H9 (cell line): ENCODE data around the gene TMEM269. TPM values are rescaled to one million over a fixed set of nuclear protein-coding genes. Genes with fewer than 3 reads are reported as not detected.

Experiments used
- DNase-seq: peaks from one replicate; pipeline ENCODE4 v3.0.0-alpha.2; 2017
- H2AFZ ChIP-seq: one replicate; pipeline ENCODE4 v1.6.1; 2013; ENCODE audit warnings: mild to moderate bottlenecking, low read length, control low read depth, moderate library complexity
- H2AK5ac ChIP-seq: 2 replicates; pipeline ENCODE4 v1.6.1; 2013; ENCODE audit warnings: low read length, control low read depth, mixed read lengths; ENCODE audit not compliant: insufficient read length
- H2BK120ac ChIP-seq: one replicate; pipeline ENCODE4 v1.6.1; 2013; ENCODE audit warnings: low read depth, mild to moderate bottlenecking, low read length, control low read depth, inconsistent platforms; ENCODE audit not compliant: poor library complexity, severe bottlenecking
- H2BK12ac ChIP-seq: 2 replicates; pipeline ENCODE4 v1.6.1; 2013; ENCODE audit warnings: low read length, control low read depth, mixed read lengths, low read depth; ENCODE audit not compliant: insufficient read length
- H2BK15ac ChIP-seq: 2 replicates; pipeline ENCODE4 v1.6.1; 2013; ENCODE audit warnings: low read depth, low read length, control low read depth
- H2BK20ac ChIP-seq: one replicate; pipeline ENCODE4 v1.6.1; 2013; ENCODE audit warnings: low read depth, mild to moderate bottlenecking, low read length, control low read depth, inconsistent platforms; ENCODE audit not compliant: poor library complexity, severe bottlenecking
- H2BK5ac ChIP-seq: 2 replicates; pipeline ENCODE4 v1.6.1; 2013; ENCODE audit warnings: low read length, control low read depth, mixed read lengths; ENCODE audit not compliant: insufficient read length
- H3K14ac ChIP-seq: 2 replicates; pipeline ENCODE4 v1.6.1; 2013; ENCODE audit warnings: low read length, control low read depth; ENCODE audit not compliant: insufficient read depth
- H3K18ac ChIP-seq: 2 replicates; pipeline ENCODE4 v1.6.1; 2013; ENCODE audit warnings: low read depth, mild to moderate bottlenecking, mixed read lengths, low read length, control low read depth; ENCODE audit not compliant: insufficient read length
- H3K23ac ChIP-seq: 2 replicates; pipeline ENCODE4 v1.6.1; 2013; ENCODE audit warnings: low read length, control low read depth, mixed read lengths, low read depth; ENCODE audit not compliant: insufficient read length
- H3K23me2 ChIP-seq: 2 replicates; pipeline ENCODE4 v1.6.1; 2013; ENCODE audit warnings: low read depth, mild to moderate bottlenecking, mixed read lengths, low read length, control low read depth; ENCODE audit not compliant: insufficient read length, poor library complexity, severe bottlenecking
- H3K27ac ChIP-seq: 2 replicates; pipeline ENCODE4 v1.5.1; 2013; ENCODE audit warnings: low read length, control low read depth, mixed read lengths, low read depth; ENCODE audit not compliant: insufficient read length
- H3K27me3 ChIP-seq: 2 replicates; pipeline ENCODE4 v1.6.1; 2013; ENCODE audit warnings: low read length, control low read depth, inconsistent platforms; ENCODE audit not compliant: insufficient read depth
- H3K4ac ChIP-seq: 2 replicates; pipeline ENCODE4 v1.6.1; 2013; ENCODE audit warnings: low read depth, mild to moderate bottlenecking, control low read depth, inconsistent platforms, low read length, moderate library complexity
- H3K4me1 ChIP-seq: 2 replicates; pipeline ENCODE4 v1.6.1; 2013; ENCODE audit warnings: low read length, control low read depth, inconsistent platforms; ENCODE audit not compliant: insufficient read depth
- H3K4me2 ChIP-seq: 2 replicates; pipeline ENCODE4 v1.6.1; 2013; ENCODE audit warnings: low read length, control low read depth, mixed read lengths; ENCODE audit not compliant: insufficient read length, insufficient read depth
- H3K56ac ChIP-seq: 2 replicates; pipeline ENCODE4 v1.6.1; 2013; ENCODE audit warnings: low read depth, mild to moderate bottlenecking, mixed read lengths, low read length, control low read depth; ENCODE audit not compliant: insufficient read length
- H3K79me1 ChIP-seq: 2 replicates; pipeline ENCODE4 v1.6.1; 2013; ENCODE audit warnings: low read depth, mild to moderate bottlenecking, moderate library complexity, low read length, control low read depth, inconsistent platforms; ENCODE audit not compliant: insufficient read depth, poor library complexity, severe bottlenecking
- H3K79me2 ChIP-seq: 2 replicates; pipeline ENCODE4 v1.6.1; 2013; ENCODE audit warnings: low read length, control low read depth, inconsistent platforms; ENCODE audit not compliant: insufficient read depth
- H3K9ac ChIP-seq: 2 replicates; pipeline ENCODE4 v1.6.1; 2013; ENCODE audit warnings: low read length, control low read depth, mixed read lengths; ENCODE audit not compliant: insufficient read length; ENCODE audit errors: extremely low read depth
- H3K9me3 ChIP-seq: one replicate; pipeline ENCODE4 v1.6.1; 2013; ENCODE audit warnings: low read depth, low read length, inconsistent platforms; ENCODE audit not compliant: control insufficient read depth
- H3T11ph ChIP-seq: one replicate; pipeline ENCODE4 v1.6.1; 2013; ENCODE audit warnings: mild to moderate bottlenecking, low read length, control low read depth, inconsistent platforms
- H4K20me1 ChIP-seq: one replicate; pipeline ENCODE4 v1.6.1; 2013; ENCODE audit not compliant: control insufficient read depth, insufficient read length, insufficient read depth
- H4K5ac ChIP-seq: 2 replicates; pipeline ENCODE4 v1.6.1; 2013; ENCODE audit warnings: low read depth, mild to moderate bottlenecking, mixed read lengths, low read length, control low read depth; ENCODE audit not compliant: insufficient read length
- H4K8ac ChIP-seq: replicated peaks from 2 replicates; pipeline ENCODE4 v1.6.1; 2013; ENCODE audit warnings: low read length, control low read depth, mixed read lengths, low read depth; ENCODE audit not compliant: insufficient read length
- H4K91ac ChIP-seq: 2 replicates; pipeline ENCODE4 v1.6.1; 2013; ENCODE audit warnings: low read depth, mild to moderate bottlenecking, moderate library complexity, mixed read lengths, low read length, control low read depth; ENCODE audit not compliant: insufficient read length
- H3K27ac Mint-ChIP-seq, 3 experiments: 2 replicates in 2 of 3; 3 replicates in 1 of 3; pipeline ENCODE4 v1.8.0; 2020 to 2021; ENCODE audit warnings: mixed read lengths in 3 of 3, mild to moderate bottlenecking in 1 of 3, moderate library complexity in 1 of 3
- H3K27me3 Mint-ChIP-seq: 2 replicates; pipeline ENCODE4 v1.8.0; 2021; ENCODE audit warnings: low read depth, mild to moderate bottlenecking, moderate library complexity, mixed read lengths
- H3K36me3 Mint-ChIP-seq, 3 experiments: 2 replicates in 2 of 3; 3 replicates in 1 of 3; pipeline ENCODE4 v1.8.0; 2020 to 2021; ENCODE audit warnings: low read depth in 3 of 3, mixed read lengths in 3 of 3; ENCODE audit not compliant: insufficient read depth in 1 of 3
- H3K4me1 Mint-ChIP-seq, 2 experiments: 2 replicates each; pipeline ENCODE4 v1.8.0; 2020; ENCODE audit warnings: mixed read lengths in 2 of 2
- H3K4me3 Mint-ChIP-seq, 2 experiments: 2 replicates in 1 of 2; 3 replicates in 1 of 2; pipeline ENCODE4 v1.8.0; 2020 to 2021; ENCODE audit warnings: mild to moderate bottlenecking in 2 of 2, mixed read lengths in 2 of 2, moderate library complexity in 1 of 2
- H3K9me3 Mint-ChIP-seq, 2 experiments: 2 replicates in 1 of 2; 3 replicates in 1 of 2; pipeline ENCODE4 v1.8.0; 2020; ENCODE audit warnings: mild to moderate bottlenecking in 2 of 2, mixed read lengths in 2 of 2, moderate library complexity in 1 of 2
- CTCF ChIP-seq: fragments of 200-600 bp; sonication (generic); conservative IDR thresholded peaks from 3 replicates; pipeline ENCODE4 v1.8.0; 2021; ENCODE audit warnings: antibody characterized with exemption, mild to moderate bottlenecking
- total RNA-seq: library from RNA; stranded (reverse); gene quantifications from 2 replicates; pipeline ENCODE4 v1.2.1, GENCODE V29; 2021

Gene TMEM269
- total RNA-seq, 1 experiment from 2014 or later: 0.17 TPM

DNA sequence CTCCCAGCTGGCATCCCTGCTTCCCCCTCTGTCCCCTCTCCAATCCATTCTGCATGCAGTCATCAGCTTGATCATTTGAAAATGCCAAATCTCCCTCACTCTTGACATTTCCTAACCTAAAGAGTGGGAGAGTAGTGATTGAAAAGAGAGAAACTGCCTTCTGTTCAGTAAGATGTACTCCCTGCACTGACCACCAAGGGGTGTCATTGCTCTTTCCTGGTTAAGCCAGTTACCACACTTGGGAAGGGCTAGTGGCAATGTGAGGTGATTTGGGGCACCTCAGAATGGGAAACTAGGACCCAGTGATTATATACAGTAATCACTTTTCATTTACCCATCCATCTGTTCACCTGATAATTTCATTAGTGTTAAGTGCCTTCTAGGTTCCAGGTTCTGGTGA is 6.9 kb upstream of the TMEM269 start:
- no peak overlapping the region for H2BK5ac ChIP-seq
- no peaks in the 10 kb centered on the region for H3K9me3 ChIP-seq
- H4K91ac ChIP-seq: no peak overlapping the region
- peak; percentile 85 for TF ChIP-seq CTCF
- H3K14ac ChIP-seq: no peak overlapping the region
- Mint-ChIP-seq H3K9me3 (no peaks in the 10 kb centered on the region), H3K4me1 (no peaks in the 10 kb centered on the region), H3K27me3 (no peaks in the 10 kb centered on the region), H3K4me3 (no peak overlapping the region), H3K36me3 (peaks cover 21 to 78% (median 65%) of the 10 kb centered on the region in 3 experiments), H3K27ac (no peak overlapping the region)
- H3K27me3 ChIP-seq: no peaks in the 10 kb centered on the region
- no peak overlapping the region for H3K23ac ChIP-seq
- no peak overlapping the region for H4K8ac ChIP-seq
- H3K4me2 ChIP-seq: no peak overlapping the region
- no peaks in the 10 kb centered on the region for H3K79me2 ChIP-seq
- H4K5ac ChIP-seq: no peak overlapping the region
- H2BK20ac ChIP-seq: no peak overlapping the region
- H2BK12ac ChIP-seq: no peak overlapping the region
- H3K79me1 ChIP-seq: no peaks in the 10 kb centered on the region
- H3K9ac ChIP-seq: no peak overlapping the region
- no peak overlapping the region for H3K27ac ChIP-seq
- DNase-seq: no peak
- no peak overlapping the region for H3K4ac ChIP-seq
- no peak overlapping the region for H3K18ac ChIP-seq
- no peak overlapping the region for H3T11ph ChIP-seq
- H2AK5ac ChIP-seq: no peak overlapping the region
- H2AFZ ChIP-seq: no peak overlapping the region
- no peak overlapping the region for H2BK15ac ChIP-seq
- H3K4me1 ChIP-seq: no peaks in the 10 kb centered on the region
- H3K56ac ChIP-seq: no peak overlapping the region
- no peak overlapping the region for H2BK120ac ChIP-seq
- H3K23me2 ChIP-seq: no peaks in the 10 kb centered on the region
- no peaks in the 10 kb centered on the region for H4K20me1 ChIP-seq
